ENCODE results near the gene TMEM9. TPM values are rescaled to one million over a fixed set of nuclear protein-coding genes. Genes with fewer than 3 reads are reported as not detected.

Gene TMEM9
- total and polyA plus RNA-seq, 8 donors: 64.0 to 148 (median 133) TPM

DNA sequence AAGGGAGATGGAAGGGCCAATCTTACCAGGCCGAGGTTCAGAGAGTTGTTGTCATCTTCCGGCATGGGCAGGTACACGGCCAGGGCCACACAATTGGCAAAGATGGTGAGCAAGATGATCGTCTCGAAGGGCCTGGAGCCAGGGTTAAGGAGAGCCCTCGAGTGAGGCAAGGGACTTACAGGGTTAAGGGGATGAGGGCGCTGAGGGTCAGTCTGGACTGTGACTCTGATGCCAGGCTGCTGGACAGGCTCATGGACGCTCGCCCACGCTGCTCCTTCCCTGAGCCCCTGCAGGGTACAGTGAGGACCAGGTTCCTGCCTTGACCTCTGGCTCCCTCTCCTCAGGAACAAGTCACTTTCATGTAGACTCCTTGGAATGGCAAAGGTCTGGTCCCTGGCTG, 44.1 kb downstream of the TMEM9 start:
- Histone ChIP-seq H3K36me3 (no peaks in the 10 kb centered on the region), H3K4me3 (no peak overlapping the region), H3K27ac (no peak overlapping the region), H3K4me1 (peaks cover 0 to 13% of the 10 kb centered on the region in 2 donors), H3K9me3 (no peaks in the 10 kb centered on the region), H3K27me3 (peaks cover 5 to 26% of the 10 kb centered on the region in 2 donors)
- TF ChIP-seq, protein P1, sequence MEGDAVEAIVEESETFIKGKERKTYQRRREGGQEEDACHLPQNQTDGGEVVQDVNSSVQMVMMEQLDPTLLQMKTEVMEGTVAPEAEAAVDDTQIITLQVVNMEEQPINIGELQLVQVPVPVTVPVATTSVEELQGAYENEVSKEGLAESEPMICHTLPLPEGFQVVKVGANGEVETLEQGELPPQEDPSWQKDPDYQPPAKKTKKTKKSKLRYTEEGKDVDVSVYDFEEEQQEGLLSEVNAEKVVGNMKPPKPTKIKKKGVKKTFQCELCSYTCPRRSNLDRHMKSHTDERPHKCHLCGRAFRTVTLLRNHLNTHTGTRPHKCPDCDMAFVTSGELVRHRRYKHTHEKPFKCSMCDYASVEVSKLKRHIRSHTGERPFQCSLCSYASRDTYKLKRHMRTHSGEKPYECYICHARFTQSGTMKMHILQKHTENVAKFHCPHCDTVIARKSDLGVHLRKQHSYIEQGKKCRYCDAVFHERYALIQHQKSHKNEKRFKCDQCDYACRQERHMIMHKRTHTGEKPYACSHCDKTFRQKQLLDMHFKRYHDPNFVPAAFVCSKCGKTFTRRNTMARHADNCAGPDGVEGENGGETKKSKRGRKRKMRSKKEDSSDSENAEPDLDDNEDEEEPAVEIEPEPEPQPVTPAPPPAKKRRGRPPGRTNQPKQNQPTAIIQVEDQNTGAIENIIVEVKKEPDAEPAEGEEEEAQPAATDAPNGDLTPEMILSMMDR (IDR thresholded peaks at IDR 0.05): no peak
- no peak for DNase-seq
- intact Hi-C loops (cut with DNase I): no loop called here
- no peak for ATAC-seq

DNA sequence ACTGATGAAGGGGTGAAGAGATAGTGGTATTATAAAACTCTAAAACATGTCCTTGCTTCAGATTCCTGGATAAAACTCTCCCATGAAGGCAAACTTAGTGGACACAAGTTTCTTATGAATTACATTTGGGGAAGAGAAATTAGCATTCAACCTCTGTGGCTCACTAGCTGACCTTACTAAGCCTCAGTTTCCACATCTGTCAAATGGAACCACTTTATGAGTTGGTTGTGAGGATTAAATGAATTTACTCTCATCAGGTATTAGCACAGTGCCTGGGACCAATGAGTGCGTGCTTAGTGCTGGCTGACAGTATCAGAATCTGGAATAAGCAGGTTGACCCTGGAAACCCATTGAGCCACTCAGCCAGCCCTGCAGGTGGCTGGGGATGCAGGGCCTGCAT, 44.6 kb downstream of the TMEM9 start:
- H3K4me1 ChIP-seq: peaks cover 0 to 8% of the 10 kb centered on the region in 2 donors
- H3K4me3 ChIP-seq: no peak overlapping the region
- TF ChIP-seq, protein P1 (IDR thresholded peaks at IDR 0.05): no peak
- no peaks in the 10 kb centered on the region for H3K9me3 ChIP-seq
- DNase-seq (no peak), ATAC-seq (no peak)
- no peak overlapping the region for H3K27ac ChIP-seq
- H3K36me3 ChIP-seq: no peaks in the 10 kb centered on the region
- peaks cover under 1 to 21% of the 10 kb centered on the region in 2 donors for H3K27me3 ChIP-seq
- intact Hi-C loops (cut with DNase I): no loop called here

DNA sequence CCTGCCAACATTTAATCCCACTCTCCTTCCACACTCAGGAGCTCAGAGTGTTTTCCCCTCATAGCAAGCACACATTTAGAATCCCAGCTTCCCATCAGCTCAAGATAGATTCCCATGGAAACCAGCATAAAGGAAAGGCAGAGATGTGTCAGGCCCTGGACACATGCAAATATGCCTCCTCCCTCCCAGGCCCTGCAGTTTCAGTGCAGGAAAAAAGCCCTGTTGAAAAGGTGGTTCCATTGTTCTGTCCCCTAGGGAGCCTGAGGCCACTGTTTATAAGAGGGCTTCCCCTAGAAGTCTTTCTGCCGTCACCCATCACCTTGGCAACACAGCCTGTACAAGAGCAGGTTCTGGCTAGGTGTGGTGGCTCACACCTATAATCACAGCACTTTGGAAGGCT, 45.7 kb downstream of the TMEM9 start:
- intact Hi-C loops (cut with DNase I): no loop called here
- TF ChIP-seq, protein P1 (IDR thresholded peaks at IDR 0.05): no peak
- no peak overlapping the region for H3K27ac ChIP-seq
- no peaks in the 10 kb centered on the region for H3K4me1 ChIP-seq
- peaks cover 0 to 10% of the 10 kb centered on the region in 2 donors for H3K27me3 ChIP-seq
- H3K9me3 ChIP-seq: no peaks in the 10 kb centered on the region
- DNase-seq (no peak), ATAC-seq (no peak)
- H3K4me3 ChIP-seq: no peak overlapping the region
- no peaks in the 10 kb centered on the region for H3K36me3 ChIP-seq

DNA sequence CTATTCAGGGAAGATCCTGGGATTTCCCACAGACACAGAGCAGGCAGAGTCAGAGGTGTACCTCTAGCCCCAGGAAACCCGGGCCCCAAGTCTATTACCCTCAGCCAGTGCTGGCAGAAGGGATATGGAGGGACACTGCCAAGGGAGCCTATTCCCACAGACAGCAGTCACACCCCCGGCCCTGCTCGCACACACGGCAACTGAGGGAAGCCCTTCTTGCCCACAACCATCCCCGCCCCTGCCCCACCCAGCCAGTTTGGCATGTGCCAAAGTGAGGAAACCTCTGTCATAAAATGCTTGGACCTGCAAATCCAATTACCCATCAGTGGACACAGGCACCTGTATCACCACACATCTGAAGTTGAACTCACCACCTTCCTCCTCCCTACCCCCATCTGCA, 48.6 kb downstream of the TMEM9 start:
- no peak overlapping the region for H3K4me3 ChIP-seq
- no peaks in the 10 kb centered on the region for H3K36me3 ChIP-seq
- ATAC-seq: no peak
- DNase-seq: no peak
- TF ChIP-seq, protein P1 (IDR thresholded peaks at IDR 0.05): no peak
- no peaks in the 10 kb centered on the region for H3K9me3 ChIP-seq
- no peaks in the 10 kb centered on the region for H3K27me3 ChIP-seq
- intact Hi-C loops (cut with DNase I): no loop called here
- H3K4me1 ChIP-seq: no peaks in the 10 kb centered on the region
- no peak overlapping the region for H3K27ac ChIP-seq

DNA sequence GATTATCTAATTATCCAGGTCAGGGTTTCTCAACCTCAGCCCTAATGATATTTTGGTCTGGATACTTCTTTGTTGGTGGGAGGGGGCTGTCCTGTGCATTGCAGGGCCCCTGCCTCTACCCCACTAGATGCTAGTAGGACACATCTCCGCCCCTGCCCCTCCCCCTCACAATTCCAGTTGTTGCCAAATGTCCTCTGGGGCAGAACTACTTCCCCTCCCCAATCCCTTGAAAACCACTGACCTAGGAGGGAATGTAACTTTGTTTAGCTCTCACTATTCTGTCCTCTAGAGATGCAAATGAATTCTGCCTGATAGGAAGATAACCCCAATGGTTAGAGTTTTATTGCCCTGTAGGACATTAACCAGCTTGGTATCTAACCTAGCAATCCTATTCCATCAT, 50.1 kb downstream of the TMEM9 start:
- Histone ChIP-seq H3K27ac (no peak overlapping the region), H3K27me3 (no peaks in the 10 kb centered on the region), H3K36me3 (no peaks in the 10 kb centered on the region), H3K4me3 (no peak overlapping the region), H3K4me1 (no peaks in the 10 kb centered on the region), H3K9me3 (no peaks in the 10 kb centered on the region)
- intact Hi-C loops (cut with DNase I): no loop called here
- DNase-seq: no peak
- TF ChIP-seq, protein P1 (IDR thresholded peaks at IDR 0.05): no peak
- ATAC-seq: no peak

Data from left lung (tissue), 10 donors.